Spleen (tissue), 11 donors: ENCODE results near the gene STIM1. TPM values are rescaled to one million over a fixed set of nuclear protein-coding genes. Genes with fewer than 3 reads are reported as not detected.

Experiments
- DNase-seq: peaks from one replicate; pipeline ENCODE4 v3.0.0-alpha.2; 2020
- H3K27ac ChIP-seq, 8 donors: fragments of 200-600 bp; sonication (generic) in 7 of 8; 1 replicate in 4 of 8; 2 replicates in 4 of 8; pipeline versions ENCODE4 v1.5.0 to v1.8.0; 2016 to 2021; ENCODE audit warnings: inconsistent platforms in 4 of 8, mild to moderate bottlenecking in 4 of 8, moderate library complexity in 1 of 8
- H3K27me3 ChIP-seq, 7 donors: fragments of 200-600 bp; sonication (generic) in 6 of 7; replicated peaks in 1 of 7; 1 replicate in 4 of 7; 2 replicates in 3 of 7; pipeline versions ENCODE4 v1.5.0 to v1.8.0; 2016 to 2021; ENCODE audit warnings: inconsistent platforms in 3 of 7, mild to moderate bottlenecking in 1 of 7
- H3K36me3 ChIP-seq, 6 donors: fragments of 200-600 bp; sonication (generic) in 5 of 6; 1 replicate in 4 of 6; 2 replicates in 2 of 6; pipeline versions ENCODE4 v1.5.0 to v1.8.0; 2016 to 2021; ENCODE audit warnings: inconsistent platforms in 2 of 6
- H3K4me1 ChIP-seq, 6 donors: fragments of 200-600 bp; sonication (generic) in 5 of 6; 1 replicate in 3 of 6; 2 replicates in 3 of 6; pipeline versions ENCODE4 v1.5.0 to v1.8.0; 2016 to 2021; ENCODE audit warnings: inconsistent platforms in 3 of 6
- H3K4me3 ChIP-seq, 8 donors: fragments of 200-600 bp; sonication (generic) in 7 of 8; 1 replicate in 4 of 8; 2 replicates in 4 of 8; pipeline versions ENCODE4 v1.5.0 to v1.8.0; 2016 to 2021; ENCODE audit warnings: inconsistent platforms in 4 of 8, mild to moderate bottlenecking in 4 of 8, moderate library complexity in 2 of 8
- H3K9me3 ChIP-seq, 8 donors: fragments of 200-600 bp; sonication (generic) in 7 of 8; 1 replicate in 4 of 8; 2 replicates in 4 of 8; pipeline versions ENCODE4 v1.5.0 to v1.8.0; 2016 to 2021; ENCODE audit warnings: inconsistent platforms in 4 of 8
- POLR2A ChIP-seq, 3 donors: fragments of 450-650 bp; IDR thresholded peaks; one replicate each; pipeline ENCODE4 v1.5.1; 2017; ENCODE audit warnings: antibody characterized with exemption in 3 of 3, mild to moderate bottlenecking in 1 of 3
- POLR2AphosphoS5 ChIP-seq, 3 donors: sonication (generic); formaldehyde crosslinking; IDR thresholded peaks; one replicate each; pipeline ENCODE4 v1.5.1; 2017; ENCODE audit warnings: antibody characterized with exemption in 3 of 3
- WGBS, 5 donors: extraction: QIAGEN DNeasy Blood & Tissue Kit in 3 of 5; methylation state at CpG; one replicate each; pipeline versions ENCODE4 v1.1.5 to v1.1.7; 2013 to 2018; 5-methylcytosine and 5-hydroxymethylcytosine counted together
- intact Hi-C: fragments of 100-400 bp; cut with DNase I; formaldehyde crosslinking; loops from one replicate; pipeline ENCODE4 v1.15.0; 2023; ENCODE audit warnings: low total_unique reads
- polyA plus RNA-seq, 3 donors: library from polyadenylated mRNA; stranded (reverse); fragments of 200-250 nt; gene quantifications; one replicate each; pipeline ENCODE4 v1.2.1, GENCODE V29; 2013
- total RNA-seq, 7 donors: library from RNA; depleted of rRNA in 3 of 7; stranded (reverse); fragments of >200 nt in 3 of 7; fragmentation: NEBNext Ultra II Directional in 4 of 7; extraction: Animal tissue kit (Norgen Biotek cat#: 25700) in 4 of 7; gene quantifications; one replicate each; pipeline versions ENCODE4 v1.1.0 to v1.2.1, GENCODE V29; 2016 to 2021
- TF ChIP-seq, protein P1 (sequence below), 11 experiments: fragments of 200-600 bp in 7 of 11; fragments of 450-650 bp in 4 of 11; sonication (generic) in 4 of 11; IDR thresholded peaks in 8 of 11; conservative IDR thresholded peaks in 3 of 11; 1 replicate in 7 of 11; 2 replicates in 4 of 11; pipeline versions ENCODE4 v1.4.0 to v1.8.0; 2016 to 2021; ENCODE audit warnings: antibody characterized with exemption in 11 of 11, inconsistent platforms in 4 of 11, mild to moderate bottlenecking in 1 of 11
- donor health status: healthy with polysubstance abuse.
- donor health status: DM: no; HTN: no; CAD: no; lungs with moderate emphysema.
- donor health status: DM: no; HTN: no; CAD: no.
- donor health status: Bipolar disorder and iron deficiency.
- donor health status: healthy.
- donor health status: DM: no; HTN: no; CAD: no.
- donor health status: DM: yes; HTN: yes; CAD: no.

STIM1 gene
- total and polyA plus RNA-seq, 10 donors, result 13.0 to 85.2 (median 58.0) TPM

- Histone ChIP-seq H3K9me3 (no peaks in the 10 kb centered on the region), H3K36me3 (no peaks in the 10 kb centered on the region), H3K27ac (peak overlapping the region; percentile 43 to 94 (median 73)), H3K4me1 (peaks cover 56 to 97% (median 78%) of the 10 kb centered on the region in 6 donors), H3K4me3 (no peak overlapping the region), H3K27me3 (no peaks in the 10 kb centered on the region)
- no peak for DNase-seq
- intact Hi-C loops, result loop anchor here (10.0 kb wide), 1 partner anchor 122 kb away; no protein-coding TSS in a partner anchor
- WGBS, 5 donors, result 39 to 69% (median 55%) methylated on average over 1 of the region's 1 CpG
- TF ChIP-seq POLR2AphosphoS5 (IDR thresholded peaks at IDR 0.05) (no peak), POLR2A (IDR thresholded peaks at IDR 0.05) (no peak)
- TF ChIP-seq, protein P1, sequence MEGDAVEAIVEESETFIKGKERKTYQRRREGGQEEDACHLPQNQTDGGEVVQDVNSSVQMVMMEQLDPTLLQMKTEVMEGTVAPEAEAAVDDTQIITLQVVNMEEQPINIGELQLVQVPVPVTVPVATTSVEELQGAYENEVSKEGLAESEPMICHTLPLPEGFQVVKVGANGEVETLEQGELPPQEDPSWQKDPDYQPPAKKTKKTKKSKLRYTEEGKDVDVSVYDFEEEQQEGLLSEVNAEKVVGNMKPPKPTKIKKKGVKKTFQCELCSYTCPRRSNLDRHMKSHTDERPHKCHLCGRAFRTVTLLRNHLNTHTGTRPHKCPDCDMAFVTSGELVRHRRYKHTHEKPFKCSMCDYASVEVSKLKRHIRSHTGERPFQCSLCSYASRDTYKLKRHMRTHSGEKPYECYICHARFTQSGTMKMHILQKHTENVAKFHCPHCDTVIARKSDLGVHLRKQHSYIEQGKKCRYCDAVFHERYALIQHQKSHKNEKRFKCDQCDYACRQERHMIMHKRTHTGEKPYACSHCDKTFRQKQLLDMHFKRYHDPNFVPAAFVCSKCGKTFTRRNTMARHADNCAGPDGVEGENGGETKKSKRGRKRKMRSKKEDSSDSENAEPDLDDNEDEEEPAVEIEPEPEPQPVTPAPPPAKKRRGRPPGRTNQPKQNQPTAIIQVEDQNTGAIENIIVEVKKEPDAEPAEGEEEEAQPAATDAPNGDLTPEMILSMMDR (IDR thresholded peaks at IDR 0.05 in 8 of 11, conservative IDR thresholded peaks at IDR 0.05 in 3 of 11), result no peak
Measured at GRCh38 chr11:3942956-3943497, 87.6 kb downstream of the STIM1 start.

DNA sequence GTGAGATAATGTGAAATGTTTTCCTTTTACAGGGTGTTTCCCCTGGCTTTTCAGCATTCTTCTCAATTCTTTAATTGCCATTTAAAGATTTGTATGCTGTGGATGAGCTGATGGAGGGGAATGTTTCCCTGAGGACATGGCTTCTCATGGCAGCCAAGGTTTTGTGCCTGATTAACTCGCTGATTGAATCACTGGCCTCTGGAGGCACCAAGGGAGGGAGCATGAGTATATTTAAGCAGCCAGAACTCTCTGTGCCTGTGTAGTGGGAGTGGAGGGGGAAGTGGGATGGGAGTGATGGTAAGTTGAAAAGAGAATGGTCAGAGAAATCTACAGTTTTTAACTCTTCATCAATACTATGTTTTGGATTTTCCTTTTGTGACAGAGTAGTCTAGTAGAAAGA, 88.7 kb downstream of the STIM1 start:
- no peak for DNase-seq
- H3K4me3 ChIP-seq, result no peak overlapping the region
- no peaks in the 10 kb centered on the region for H3K9me3 ChIP-seq
- TF ChIP-seq POLR2AphosphoS5 (IDR thresholded peaks at IDR 0.05) (no peak), POLR2A (IDR thresholded peaks at IDR 0.05) (no peak)
- TF ChIP-seq, protein P1 (IDR thresholded peaks at IDR 0.05 in 8 of 11, conservative IDR thresholded peaks at IDR 0.05 in 3 of 11), result no peak
- peaks cover 65 to 97% (median 82%) of the 10 kb centered on the region in 6 donors for H3K4me1 ChIP-seq
- intact Hi-C loops, result loop anchor here (10.0 kb wide), 1 partner anchor 121 kb away; no protein-coding TSS in a partner anchor
- no peaks in the 10 kb centered on the region for H3K36me3 ChIP-seq
- WGBS, 5 donors, result 71 to 81% (median 75%) methylated on average over 1 of the region's 1 CpG
- no peaks in the 10 kb centered on the region for H3K27me3 ChIP-seq
- peak overlapping the region in 7 of 8 donors; percentile 13 to 94 (median 83) for H3K27ac ChIP-seq

DNA sequence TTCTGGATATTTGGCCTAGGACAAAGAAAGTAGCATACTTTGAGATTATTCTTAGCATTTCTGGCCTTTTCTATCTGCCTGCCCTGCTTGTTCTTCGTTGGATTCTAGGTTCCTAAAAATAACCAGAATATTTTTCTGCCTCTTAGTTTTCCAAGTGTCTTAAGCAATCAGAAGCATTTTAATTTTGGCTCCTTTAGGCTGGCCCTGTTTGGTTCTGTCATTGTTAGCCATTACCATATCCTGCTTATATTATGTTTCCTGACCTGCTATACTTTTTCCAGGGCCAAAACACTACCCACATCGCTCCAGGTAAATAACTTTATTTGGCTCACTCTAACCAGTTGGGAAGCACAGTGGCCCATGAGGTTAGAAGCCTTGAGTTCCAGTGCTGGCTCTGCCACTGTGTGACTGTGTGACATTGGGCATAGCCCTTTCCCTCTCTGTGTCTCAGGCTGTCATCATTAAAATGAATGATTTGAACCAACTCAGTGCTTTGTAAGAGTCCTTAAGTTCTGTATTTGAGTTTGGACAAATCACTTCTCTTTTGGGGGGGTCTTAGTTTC, 91.1 kb downstream of the STIM1 start:
- H3K4me3 ChIP-seq, result peak overlapping the region in 1 of 8 donors; percentile 56
- WGBS, 5 donors, result 32 to 38% (median 37%) methylated on average over 2 of the region's 2 CpGs
- TF ChIP-seq, protein P1 (IDR thresholded peaks at IDR 0.05 in 8 of 11, conservative IDR thresholded peaks at IDR 0.05 in 3 of 11), result no peak
- TF ChIP-seq POLR2A (IDR thresholded peaks at IDR 0.05) (no peak), POLR2AphosphoS5 (IDR thresholded peaks at IDR 0.05) (no peak)
- no peaks in the 10 kb centered on the region for H3K9me3 ChIP-seq
- H3K27me3 ChIP-seq, result no peaks in the 10 kb centered on the region
- intact Hi-C loops, result loop anchor here (5.0 to 10.0 kb wide), 2 partner anchors 89 to 118 kb away; partner anchors contain the start of gene STIM1
- H3K4me1 ChIP-seq, result peaks cover 74 to 100% (median 97%) of the 10 kb centered on the region in 6 donors
- no peak for DNase-seq
- peak overlapping the region; percentile 55 to 94 (median 88) for H3K27ac ChIP-seq
- no peaks in the 10 kb centered on the region for H3K36me3 ChIP-seq

DNA sequence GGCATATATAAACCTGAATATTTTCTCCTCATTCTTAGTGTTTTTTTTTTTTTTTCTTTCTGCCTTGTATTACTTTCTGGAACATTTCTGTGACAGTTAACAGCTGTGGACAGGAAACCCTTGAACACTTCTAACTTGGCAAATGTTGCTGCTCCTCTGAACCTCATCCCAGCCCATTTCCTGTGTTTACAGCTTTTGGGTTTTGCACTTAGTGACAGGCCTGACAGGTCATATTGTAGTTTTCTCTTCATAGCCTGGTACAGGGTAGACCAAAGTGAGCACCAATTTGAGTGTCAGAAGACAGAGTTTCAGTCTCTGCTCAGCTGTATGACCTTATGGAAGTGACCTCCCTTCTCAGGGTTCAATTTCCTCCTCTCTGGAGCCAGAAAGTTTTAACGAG, 91.6 kb downstream of the STIM1 start:
- peak overlapping the region; percentile 71 to 94 (median 88) for H3K27ac ChIP-seq
- H3K27me3 ChIP-seq, result no peaks in the 10 kb centered on the region
- peak overlapping the region in 4 of 8 donors; percentile 7 to 56 (median 13) for H3K4me3 ChIP-seq
- peaks cover 76 to 100% (median 96%) of the 10 kb centered on the region in 6 donors for H3K4me1 ChIP-seq
- DNase-seq, result no peak
- H3K36me3 ChIP-seq, result no peaks in the 10 kb centered on the region
- intact Hi-C loops, result loop anchor here (5.0 to 10.0 kb wide), 2 partner anchors 90 to 118 kb away; partner anchors contain the start of gene STIM1
- 0 to 5% (median 0%) methylated on average over 1 of the region's 1 CpG for WGBS, 5 donors
- TF ChIP-seq POLR2AphosphoS5 (IDR thresholded peaks at IDR 0.05) (peak in 1 of 3 donors; percentile 93), POLR2A (IDR thresholded peaks at IDR 0.05) (peak in 2 of 3 donors; percentile 26 to 42)
- TF ChIP-seq, protein P1 (IDR thresholded peaks at IDR 0.05 in 8 of 11, conservative IDR thresholded peaks at IDR 0.05 in 3 of 11), result no peak
- H3K9me3 ChIP-seq, result no peaks in the 10 kb centered on the region
